HEK293T (cell line): Measurements from ENCODE around the gene BRD3.

Experiments used
- CTCF ChIA-PET: fragments of 350-600 bp; formaldehyde crosslinking; extraction: SDS; loops from one replicate; lab custom pipeline; 2021; ENCODE audit warnings: antibody characterized with exemption, inconsistent platforms; lab: Yijun Ruan, JAX
- POLR2A ChIA-PET: fragments of 350-600 bp; formaldehyde crosslinking; extraction: SDS; loops from one replicate; lab custom pipeline; 2020; ENCODE audit warnings: antibody characterized with exemption, inconsistent platforms; lab: Yijun Ruan, JAX
- DNase-seq: peaks from one replicate; pipeline ENCODE4 v3.0.0; 2012; ENCODE audit warnings: mixed read lengths; ENCODE audit errors: extremely low spot score
- ARNT ChIP-seq: fragments of 450-650 bp; IDR thresholded peaks from 2 replicates; pipeline ENCODE4 v1.6.1; 2017; ENCODE audit warnings: mild to moderate bottlenecking
- BHLHE40 ChIP-seq: fragments of 450-650 bp; IDR thresholded peaks from 2 replicates; pipeline ENCODE4 v1.6.1; 2016; ENCODE audit warnings: mild to moderate bottlenecking, moderate library complexity, borderline replicate concordance
- CTBP1 ChIP-seq: fragments of 450-650 bp; IDR thresholded peaks from 2 replicates; pipeline ENCODE4 v1.6.1; 2016; ENCODE audit warnings: borderline replicate concordance
- ELF4 ChIP-seq: fragments of 450-650 bp; IDR thresholded peaks from 2 replicates; pipeline ENCODE4 v1.6.1; 2017; ENCODE audit warnings: antibody characterized with exemption
- FOXA1 ChIP-seq: fragments of 450-650 bp; IDR thresholded peaks from 2 replicates; pipeline ENCODE4 v1.6.1; 2016; ENCODE audit warnings: mild to moderate bottlenecking
- FOXK2 ChIP-seq: fragments of 450-650 bp; IDR thresholded peaks from 2 replicates; pipeline ENCODE4 v1.6.1; 2016; ENCODE audit warnings: mild to moderate bottlenecking
- FOXM1 ChIP-seq: fragments of 450-650 bp; IDR thresholded peaks from 2 replicates; pipeline ENCODE4 v1.6.1; 2017; ENCODE audit warnings: mild to moderate bottlenecking, borderline replicate concordance
- HDGF ChIP-seq: fragments of 450-650 bp; IDR thresholded peaks from 2 replicates; pipeline ENCODE4 v1.6.1; 2017; ENCODE audit warnings: antibody characterized with exemption, borderline replicate concordance
- L3MBTL2 ChIP-seq: fragments of 450-650 bp; conservative IDR thresholded peaks from 2 replicates; pipeline ENCODE4 v1.6.1; 2016; ENCODE audit warnings: mild to moderate bottlenecking
- LEF1 ChIP-seq: fragments of 450-650 bp; IDR thresholded peaks from 2 replicates; pipeline ENCODE4 v1.6.1; 2017; ENCODE audit warnings: mild to moderate bottlenecking, borderline replicate concordance
- NFRKB ChIP-seq: fragments of 450-650 bp; IDR thresholded peaks from 2 replicates; pipeline ENCODE4 v1.6.1; 2016; ENCODE audit warnings: mild to moderate bottlenecking, moderate library complexity
- SP1 ChIP-seq: fragments of 450-650 bp; IDR thresholded peaks from 2 replicates; pipeline ENCODE4 v1.6.1; 2017
- SUZ12 ChIP-seq: fragments of 450-650 bp; IDR thresholded peaks from 2 replicates; pipeline ENCODE4 v1.6.1; 2016; ENCODE audit warnings: mild to moderate bottlenecking
- TARDBP ChIP-seq: fragments of 450-650 bp; IDR thresholded peaks from 2 replicates; pipeline ENCODE4 v1.6.1; 2016
- ZNF384 ChIP-seq: fragments of 450-650 bp; IDR thresholded peaks from 2 replicates; pipeline ENCODE4 v1.6.1; 2016
- TF ChIP-seq, protein P1 (sequence below): fragments of 450-650 bp; IDR thresholded peaks from 2 replicates; pipeline ENCODE4 v1.6.1; 2016

Gene BRD3

DNA sequence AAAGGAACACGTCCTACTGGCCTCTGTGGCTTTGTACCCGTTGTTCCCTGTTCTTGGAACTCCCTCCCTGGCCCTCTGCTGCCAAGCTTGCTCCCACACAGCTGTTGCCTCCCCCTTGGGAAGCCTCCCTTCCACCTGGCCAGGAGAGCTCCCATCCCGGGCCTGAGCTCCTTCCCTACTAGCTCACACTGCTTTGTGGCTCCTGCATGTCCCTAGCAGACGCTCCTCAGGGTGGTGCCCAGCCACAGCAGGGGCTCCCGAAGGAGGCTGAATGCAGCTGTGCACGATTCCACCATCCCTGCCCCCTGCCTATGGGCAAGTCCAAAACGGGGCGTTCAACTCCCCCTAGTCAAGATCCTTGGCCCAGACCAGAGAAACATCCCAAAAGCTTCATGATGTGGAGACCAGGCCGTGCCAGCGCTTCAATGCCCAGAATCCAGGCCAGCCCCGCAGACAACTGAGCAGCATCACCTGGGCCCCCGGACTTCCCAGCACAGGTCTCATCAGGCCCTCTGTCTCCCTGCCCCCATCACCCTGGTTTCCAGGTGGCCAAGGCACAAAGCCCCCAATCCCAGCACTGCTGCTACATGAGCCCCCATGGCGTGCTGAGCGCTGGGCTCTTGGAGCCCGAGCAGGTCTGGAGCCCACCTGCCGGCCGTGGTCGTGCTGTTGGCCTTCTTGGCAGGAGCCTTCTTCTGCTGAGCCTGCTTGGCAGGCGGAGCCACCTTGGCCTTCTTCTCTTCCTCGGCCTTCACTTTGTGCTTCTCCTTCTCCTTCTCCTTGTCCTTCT, 28.2 kb downstream of the BRD3 start:
- POLR2A ChIA-PET, result no interaction called here
- CTCF ChIA-PET, result no interaction called here
- TF ChIP-seq ZNF384, result no peak
- TF ChIP-seq HDGF, result no peak
- TF ChIP-seq L3MBTL2, result no peak
- TF ChIP-seq NFRKB, result no peak
- TF ChIP-seq, protein P1, sequence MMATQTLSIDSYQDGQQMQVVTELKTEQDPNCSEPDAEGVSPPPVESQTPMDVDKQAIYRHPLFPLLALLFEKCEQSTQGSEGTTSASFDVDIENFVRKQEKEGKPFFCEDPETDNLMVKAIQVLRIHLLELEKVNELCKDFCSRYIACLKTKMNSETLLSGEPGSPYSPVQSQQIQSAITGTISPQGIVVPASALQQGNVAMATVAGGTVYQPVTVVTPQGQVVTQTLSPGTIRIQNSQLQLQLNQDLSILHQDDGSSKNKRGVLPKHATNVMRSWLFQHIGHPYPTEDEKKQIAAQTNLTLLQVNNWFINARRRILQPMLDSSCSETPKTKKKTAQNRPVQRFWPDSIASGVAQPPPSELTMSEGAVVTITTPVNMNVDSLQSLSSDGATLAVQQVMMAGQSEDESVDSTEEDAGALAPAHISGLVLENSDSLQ, result no peak
- TF ChIP-seq FOXK2, result no peak
- TF ChIP-seq BHLHE40, result no peak
- TF ChIP-seq ELF4, result no peak
- no peak for TF ChIP-seq TARDBP
- no peak for TF ChIP-seq SUZ12
- TF ChIP-seq CTBP1, result no peak
- TF ChIP-seq FOXM1, result no peak
- no peak for TF ChIP-seq FOXA1
- TF ChIP-seq ARNT, result no peak
- TF ChIP-seq LEF1, result no peak
- TF ChIP-seq SP1, result no peak
- no peak for DNase-seq

DNA sequence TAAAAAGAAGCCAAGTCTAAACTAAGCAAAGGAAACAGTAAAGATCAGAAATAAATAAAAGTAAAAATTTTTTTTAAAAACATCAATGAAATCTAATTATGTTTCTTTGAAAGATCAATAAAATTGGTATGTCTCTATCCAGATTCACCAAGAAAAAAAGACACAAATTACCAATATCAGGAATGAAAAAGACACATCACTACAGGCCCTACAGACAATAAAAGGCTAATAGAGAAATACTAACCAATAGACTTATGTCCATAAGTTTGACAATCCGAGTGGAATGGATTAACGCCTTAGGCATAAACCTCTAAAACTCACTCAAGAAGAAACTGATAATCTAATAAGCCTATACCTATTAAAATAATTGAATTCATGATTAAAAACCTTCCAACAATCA, 30.2 kb downstream of the BRD3 start:
- POLR2A ChIA-PET, result no interaction called here
- no peak for DNase-seq
- CTCF ChIA-PET, result no interaction called here
- TF ChIP-seq SP1 (no peak), ARNT (no peak), ELF4 (no peak), LEF1 (no peak), L3MBTL2 (no peak), TARDBP (no peak), SUZ12 (no peak), BHLHE40 (no peak), FOXK2 (no peak), ZNF384 (no peak), NFRKB (no peak), FOXM1 (no peak), CTBP1 (no peak), FOXA1 (no peak)
- TF ChIP-seq, protein P1, result no peak

DNA sequence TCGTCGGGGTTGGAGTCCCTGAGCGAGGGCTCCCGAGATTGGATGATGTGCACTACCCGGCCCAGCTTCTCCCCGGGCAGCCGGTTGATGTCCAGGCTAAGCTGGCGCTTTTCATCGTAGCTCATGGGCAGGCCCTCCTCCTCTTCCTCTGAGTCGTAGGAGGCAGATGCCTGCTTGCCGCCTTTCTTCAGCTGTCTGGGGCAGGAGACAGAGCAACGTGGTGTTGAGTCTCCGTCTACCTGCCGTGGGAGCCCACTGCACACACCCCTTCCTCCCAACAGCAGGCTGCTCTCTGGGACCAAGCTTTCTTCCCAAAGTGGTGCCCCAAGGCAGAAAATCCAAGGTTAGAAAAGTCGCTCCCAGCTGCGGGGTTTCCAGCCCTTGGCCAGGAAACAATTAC, 31.7 kb downstream of the BRD3 start:
- ChIA-PET CTCF (no interaction called here), POLR2A (no interaction called here)
- TF ChIP-seq, protein P1, result no peak
- TF ChIP-seq ZNF384 (no peak), FOXA1 (no peak), ELF4 (no peak), TARDBP (no peak), L3MBTL2 (no peak), FOXM1 (no peak), HDGF (no peak), SP1 (no peak), ARNT (no peak), NFRKB (no peak), LEF1 (no peak)

DNA sequence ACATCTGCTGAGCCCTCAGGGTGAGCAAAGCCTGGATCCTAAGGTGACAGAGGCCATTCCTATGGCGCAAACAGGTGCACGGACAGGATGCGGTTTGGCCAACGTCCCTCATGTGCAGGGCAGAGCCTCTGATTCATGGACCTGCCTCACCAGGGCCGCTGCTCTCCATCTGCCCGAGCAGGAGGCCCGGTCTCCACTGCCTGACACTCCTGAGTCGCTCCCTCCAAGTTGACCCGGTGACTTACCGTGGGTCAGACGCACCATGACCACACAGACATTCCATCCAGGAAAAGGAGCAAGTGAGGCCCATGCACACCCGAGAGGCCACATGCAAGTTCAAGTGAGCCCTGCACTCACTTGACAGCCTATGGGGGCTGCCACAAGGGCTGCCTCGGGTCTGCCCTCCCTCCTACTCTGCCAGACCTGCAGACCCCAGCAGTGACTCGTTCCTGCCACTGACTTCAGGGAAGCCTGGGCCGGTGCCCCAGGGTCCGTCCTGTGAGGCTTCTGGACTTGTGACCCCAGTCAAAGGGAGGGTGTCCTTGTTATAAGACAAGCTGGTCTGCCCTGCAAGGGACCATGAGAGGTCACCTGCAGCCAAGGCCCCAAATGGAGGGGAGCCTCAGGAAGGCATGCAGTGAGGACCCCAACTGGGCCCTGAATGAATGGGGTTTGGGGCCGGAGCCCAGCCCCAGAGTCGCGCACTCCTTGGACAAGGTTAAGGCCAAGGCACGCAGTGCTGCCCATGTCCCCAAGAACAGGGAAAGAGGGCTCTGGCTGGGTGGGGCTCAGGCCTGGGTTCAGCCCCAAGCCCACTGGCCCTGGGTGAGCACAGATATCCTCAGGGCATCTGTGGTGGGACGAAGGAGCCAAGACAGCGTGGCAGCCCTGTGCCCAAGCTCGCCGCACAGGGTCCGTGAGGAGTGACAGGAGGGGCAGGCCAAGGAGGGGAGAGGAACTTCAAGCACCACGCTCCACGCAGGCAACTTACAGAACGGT, 32.5 kb downstream of the BRD3 start:
- ChIA-PET CTCF (no interaction called here), POLR2A (interaction anchor here (1.3 kb wide), 1 partner anchor 9 kb away, joined by 3 read pairs; no protein-coding TSS in a partner anchor)
- no peak for TF ChIP-seq BHLHE40
- no peak for TF ChIP-seq NFRKB
- no peak for TF ChIP-seq ARNT
- TF ChIP-seq, protein P1, result no peak
- no peak for TF ChIP-seq ZNF384
- no peak for TF ChIP-seq FOXM1
- no peak for TF ChIP-seq FOXA1
- no peak for TF ChIP-seq SP1
- no peak for TF ChIP-seq ELF4
- DNase-seq, result no peak

More for the DNA sequence above, 31.7 kb downstream of the BRD3 start:
- no peak for DNase-seq
